G401 (cell line): ENCODE measurements around the gene ZNF207. TPM values are rescaled to one million over a fixed set of nuclear protein-coding genes. Genes with fewer than 3 reads are reported as not detected.
"Not testable (repeated sequence)": the region's sequence is repeated elsewhere in the genome, so short reads cannot be mapped to it uniquely, and the experiment has no call there.

Experiments
- DNase-seq: peaks from one replicate; pipeline ENCODE4 v3.0.0-alpha.2; 2015; ENCODE audit warnings: low spot score
- in situ Hi-C: cut with HindIII; loops from 2 replicates; pipeline ENCODE4 v1.10.0; 2016; ENCODE audit warnings: low sequenced_read_pairs, mixed read lengths
- total RNA-seq: library from RNA; depleted of rRNA; stranded (reverse); fragments of >200 nt; shearing (Covaris generic); gene quantifications from 2 replicates; pipeline ENCODE4 v1.2.3, GENCODE V29; 2014; rRNA removed

The ZNF207 gene
- 128 and 171 TPM in 2 replicates for total RNA-seq

DNA sequence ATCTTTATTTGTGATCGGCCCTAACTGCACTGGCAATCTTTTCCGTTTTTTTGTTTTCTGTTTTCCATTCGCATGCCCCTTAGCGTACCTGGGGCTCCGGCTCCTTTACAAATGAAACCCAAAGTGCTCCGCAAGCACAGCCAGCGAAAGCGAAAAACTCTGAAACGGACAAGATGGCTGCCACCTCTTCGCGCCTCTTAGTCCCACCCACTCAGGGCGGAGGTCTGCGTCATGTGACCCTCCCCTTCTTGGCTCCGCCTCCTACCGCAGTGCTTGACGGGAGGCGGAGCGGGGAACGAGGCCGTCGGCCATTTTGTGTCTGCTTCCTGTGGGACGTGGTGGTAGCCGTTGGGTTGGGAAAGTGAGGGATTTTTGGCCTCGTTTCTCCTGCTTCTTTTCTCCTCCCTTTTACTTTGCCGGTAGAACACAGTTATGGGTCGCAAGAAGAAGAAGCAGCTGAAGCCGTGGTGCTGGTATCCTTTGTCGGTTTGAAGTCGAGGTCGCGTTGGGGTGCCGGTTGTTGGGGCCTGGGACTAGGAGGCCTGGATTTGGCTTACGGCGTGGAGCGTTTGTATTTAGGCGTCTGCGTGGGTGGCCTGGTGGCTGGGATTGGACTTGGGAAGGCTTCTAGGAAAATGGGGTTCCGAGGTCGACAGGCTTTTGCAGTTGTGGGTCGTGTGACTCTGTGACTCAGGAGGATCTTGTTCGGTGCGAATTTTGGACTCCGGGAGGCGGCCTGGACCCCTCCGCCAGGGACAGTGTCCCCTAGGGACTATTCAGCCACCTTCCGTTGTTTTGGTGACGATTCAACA, at the start of gene ZNF207:
Gene ZNF207, plus strand, starts transcription at position 304 of the 812 bp plus-strand sequence. Its CDS starts 129 bp downstream, at position 433.
- in situ Hi-C loops = no loop called here
- peak; percentile 96 for DNase-seq

DNA sequence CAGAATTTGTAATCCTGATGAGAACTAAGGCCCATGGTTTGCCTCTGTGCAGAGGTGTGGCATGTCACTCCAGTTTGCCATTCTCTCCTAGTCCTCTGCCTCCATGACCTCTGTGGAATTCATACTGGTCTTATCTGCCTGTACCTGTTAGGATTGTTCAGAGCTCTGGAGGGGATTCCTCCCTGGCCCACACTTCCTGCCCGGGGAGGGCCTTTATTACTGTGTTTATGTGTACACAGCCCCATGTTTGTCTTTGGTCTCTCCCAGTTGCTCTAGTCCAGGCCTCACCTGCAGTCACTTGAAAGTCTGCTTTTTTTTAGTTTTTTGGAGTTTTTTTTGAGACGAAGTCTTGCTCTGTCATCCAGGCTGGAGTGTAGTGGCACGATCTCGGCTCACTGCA, 47.9 kb upstream of the ZNF207 start:
- in situ Hi-C loops = no loop called here
- DNase-seq = no peak

GRCh38 chr17:32302860-32303649, 46.9 kb upstream of the ZNF207 start:
- in situ Hi-C loops = no loop called here
- DNase-seq = no peak

DNA sequence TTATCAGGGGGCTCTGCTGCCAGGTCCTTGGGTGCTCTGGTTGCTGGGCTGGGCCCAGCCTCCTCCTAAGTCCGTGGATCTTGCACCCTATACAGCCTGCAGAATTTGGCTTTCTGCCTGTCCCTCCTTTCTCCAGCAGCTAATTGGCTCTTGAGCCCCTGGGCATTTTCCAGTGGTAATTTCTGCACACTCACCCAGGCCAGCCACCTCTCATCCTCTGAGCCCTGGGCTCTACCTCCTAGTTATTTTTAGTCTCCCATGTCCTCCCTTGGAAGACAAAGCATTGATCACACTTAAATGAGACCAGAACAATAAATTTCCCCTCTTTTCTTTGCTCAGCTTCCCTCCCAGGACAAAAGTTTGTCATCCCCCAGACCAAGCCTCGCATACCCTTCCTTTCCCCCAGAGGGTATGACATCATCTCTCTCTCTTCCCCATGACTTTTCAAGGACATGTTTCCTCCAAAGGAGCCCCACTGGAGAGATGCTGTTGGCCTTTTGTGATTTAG, 46.1 kb upstream of the ZNF207 start:
- no peak for DNase-seq
- in situ Hi-C loops = no loop called here

- no peak for DNase-seq
- in situ Hi-C loops = no loop called here
These were observed 44.9 kb upstream of the ZNF207 start for GRCh38 chr17:32305049-32305448.

DNA sequence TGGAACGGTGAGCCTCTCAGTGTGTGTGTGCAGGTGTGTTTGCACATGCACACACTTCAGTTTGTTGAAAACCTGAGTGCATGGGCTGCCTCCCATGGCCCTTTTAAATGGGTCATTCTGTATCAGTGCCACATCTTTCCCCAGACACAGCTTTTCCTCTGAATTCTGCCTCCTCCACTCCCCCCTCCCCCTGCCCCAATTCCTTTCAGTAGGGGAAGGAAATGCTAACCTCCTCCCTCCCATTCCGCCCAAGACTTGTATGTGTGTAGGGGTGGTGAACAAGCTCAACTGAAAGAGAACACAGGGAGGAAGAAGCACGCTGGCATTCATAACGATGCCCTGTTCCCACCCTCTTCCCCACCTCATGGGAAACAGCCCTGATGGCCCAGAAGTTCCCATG, 42.3 kb upstream of the ZNF207 start:
- in situ Hi-C loops = no loop called here
- DNase-seq = no peak

DNA sequence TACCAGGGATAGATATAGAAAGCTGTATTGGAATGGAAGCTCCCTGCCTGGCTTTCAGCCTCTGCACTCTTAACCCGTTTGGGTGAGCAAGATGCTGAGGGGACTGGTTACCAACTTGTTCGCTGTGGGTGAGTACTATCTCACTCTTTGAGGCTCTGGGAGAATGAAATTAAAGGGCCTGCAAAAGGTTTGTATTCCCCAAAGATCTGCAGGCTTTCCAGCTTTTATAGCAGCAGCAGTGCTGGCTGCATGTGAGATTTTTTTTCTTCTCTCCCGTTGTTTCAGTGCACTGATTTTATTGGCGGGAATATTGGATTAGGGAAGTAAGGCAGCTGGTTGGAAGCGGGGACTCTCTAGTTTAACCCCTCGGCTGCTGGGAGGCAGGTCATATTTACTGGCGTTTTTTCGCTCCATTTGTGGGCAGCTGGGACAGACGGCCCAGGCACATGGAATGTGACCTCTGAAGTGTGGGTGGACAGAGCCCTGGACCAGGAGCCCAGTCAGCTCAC, 38.9 kb upstream of the ZNF207 start:
- DNase-seq = peak; percentile 73
- in situ Hi-C loops = no loop called here

DNA sequence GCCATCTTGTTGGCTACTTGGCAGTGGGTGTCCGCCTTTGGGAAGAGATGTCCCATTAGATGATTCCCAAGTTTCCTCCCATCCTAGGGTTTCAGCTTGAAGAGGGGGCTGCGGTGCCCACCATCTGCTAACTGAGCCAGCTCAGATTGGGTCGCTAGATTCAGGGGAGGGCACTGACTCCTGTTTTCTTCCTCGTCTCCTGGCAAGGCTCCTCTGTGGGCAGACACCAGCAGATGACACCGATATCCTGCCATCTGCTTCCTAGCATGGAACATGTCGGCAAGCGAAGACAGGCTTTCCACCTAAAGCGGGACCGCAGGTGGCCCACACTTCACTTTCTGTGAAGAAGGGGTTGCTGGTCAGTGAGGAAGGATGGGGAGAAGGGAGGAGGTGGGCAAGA, 35.3 kb upstream of the ZNF207 start:
- in situ Hi-C loops = no loop called here
- DNase-seq = peak; percentile 83

GRCh38 chr17:32315171-32315570, 34.8 kb upstream of the ZNF207 start:
- in situ Hi-C loops = no loop called here
- DNase-seq = no peak

DNA sequence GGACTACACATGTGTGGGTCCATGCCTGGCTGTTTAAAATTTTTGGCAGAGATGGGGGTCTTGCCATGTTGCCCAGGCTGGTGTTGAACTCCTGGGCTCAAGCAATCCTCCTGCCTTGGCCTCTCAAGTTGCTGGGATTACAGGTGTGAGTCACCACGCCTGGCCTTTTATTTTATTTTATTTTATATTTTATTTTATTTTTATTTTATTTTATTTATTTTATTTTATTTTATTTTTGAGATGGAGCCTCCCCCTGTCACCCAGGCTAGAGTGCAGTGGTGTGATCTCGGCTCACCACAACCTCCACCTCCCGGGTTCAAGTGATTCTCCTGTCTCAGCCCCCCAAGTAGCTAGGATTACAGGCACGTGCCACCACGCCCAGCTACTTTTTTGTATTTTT, 33.3 kb upstream of the ZNF207 start:
- DNase-seq, in situ Hi-C loops: not testable (repeated sequence)

DNA sequence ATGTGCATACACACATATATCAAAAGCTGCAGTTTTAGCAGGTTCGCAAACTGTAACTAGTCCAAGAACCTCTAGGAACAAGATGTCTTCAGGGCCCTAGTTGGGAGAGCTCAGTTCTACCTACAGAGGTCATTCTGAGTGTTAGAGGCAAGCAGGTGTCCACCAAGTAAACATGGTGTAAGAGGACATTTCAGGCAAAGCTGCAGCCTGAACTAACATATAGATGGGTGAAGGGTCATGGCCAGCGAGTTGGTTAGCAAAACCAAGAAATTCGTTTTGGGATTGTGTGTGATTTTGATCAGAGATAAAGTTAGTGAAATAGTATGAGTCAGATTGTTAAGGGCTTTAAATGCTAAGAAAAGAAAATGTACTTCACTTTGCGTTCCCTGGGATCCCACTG, 32.6 kb upstream of the ZNF207 start:
- no peak for DNase-seq
- in situ Hi-C loops = no loop called here

DNA sequence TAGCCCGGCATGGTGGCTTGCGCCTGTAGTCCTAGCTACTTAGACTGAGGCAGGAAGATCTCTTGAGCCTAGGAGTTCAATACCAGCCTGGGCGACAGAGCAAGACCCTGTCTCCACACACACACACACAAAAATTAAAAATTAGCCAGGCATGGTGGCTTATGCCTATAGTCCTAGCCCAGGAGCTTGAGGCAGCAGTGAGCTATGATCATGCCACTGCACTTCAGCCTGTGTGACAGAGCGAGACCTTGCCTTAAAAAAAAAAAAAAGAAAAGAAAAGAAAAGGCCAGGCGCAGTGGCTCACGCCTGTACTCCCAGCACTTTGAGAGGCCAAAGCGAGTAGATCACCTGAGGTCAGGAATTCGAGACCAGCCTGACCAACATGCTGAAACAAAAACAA, 31.9 kb upstream of the ZNF207 start:
- no peak for DNase-seq
- in situ Hi-C loops = no loop called here

- in situ Hi-C loops = no loop called here
These were observed 30.4 kb upstream of the ZNF207 start for GRCh38 chr17:32319548-32319905.

DNA sequence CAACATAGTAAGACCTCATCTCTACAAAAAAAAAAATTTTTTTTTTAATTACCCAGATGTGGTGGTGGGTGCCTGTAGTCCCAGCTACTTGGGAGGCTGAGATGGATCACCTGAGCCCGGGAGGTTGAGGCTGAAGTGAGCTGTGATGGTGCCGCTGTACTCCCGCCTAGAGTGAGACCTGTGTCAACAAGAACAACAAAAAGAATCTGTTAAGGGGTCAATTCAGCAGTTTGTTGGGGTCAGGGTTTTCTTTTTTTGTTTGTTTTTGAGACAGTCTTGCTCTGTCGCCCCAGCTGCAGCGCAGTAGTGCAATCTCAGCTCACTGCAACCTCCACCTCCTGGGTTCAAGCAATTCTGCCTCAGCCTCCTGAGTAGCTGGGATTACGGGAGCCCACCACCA, 29.9 kb upstream of the ZNF207 start:
- DNase-seq = not testable (repeated sequence)

More at GRCh38 chr17:32319548-32319905, 30.4 kb upstream of the ZNF207 start:
- DNase-seq = peak; percentile 67

GRCh38 chr17:32320847-32321246, 29.1 kb upstream of the ZNF207 start:
- DNase-seq = no peak
- in situ Hi-C loops = no loop called here

More for the DNA sequence above, 29.9 kb upstream of the ZNF207 start:
- in situ Hi-C loops = not testable (repeated sequence)

GRCh38 chr17:32323046-32323445, 26.9 kb upstream of the ZNF207 start:
- in situ Hi-C loops = no loop called here
- DNase-seq = no peak

- no peak for DNase-seq
- in situ Hi-C loops = no loop called here
These were observed 26.0 kb upstream of the ZNF207 start for GRCh38 chr17:32323811-32324491.

DNA sequence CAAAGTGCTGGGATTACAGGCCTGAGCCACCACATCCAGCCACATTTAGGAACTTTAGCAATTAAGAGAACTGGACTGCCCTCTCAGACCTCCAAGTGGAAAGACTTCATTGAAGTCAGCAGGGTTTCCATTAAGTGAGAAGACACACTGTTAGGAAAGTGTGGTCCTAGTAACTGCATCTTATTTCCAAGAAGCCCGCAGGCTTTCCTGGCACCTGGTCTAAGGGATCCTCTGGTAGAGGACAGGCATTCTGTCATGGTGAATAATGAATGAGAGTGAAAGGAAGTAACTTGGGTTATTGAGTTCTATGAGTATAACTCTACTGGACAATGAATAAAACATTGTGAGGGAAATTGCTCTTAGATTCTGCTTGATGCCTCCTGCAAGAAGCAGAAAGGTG, 22.0 kb upstream of the ZNF207 start:
- DNase-seq = no peak
- in situ Hi-C loops = no loop called here

GRCh38 chr17:32330147-32330546, 19.8 kb upstream of the ZNF207 start:
- in situ Hi-C loops = no loop called here

More at GRCh38 chr17:32330147-32330546, 19.8 kb upstream of the ZNF207 start:
- DNase-seq = no peak
